HepG2 (cell line): ENCODE data around the gene SWSAP1. TPM values are rescaled to one million over a fixed set of nuclear protein-coding genes. Genes with fewer than 3 reads are reported as not detected.

Experiments used
- ATAC-seq: fragments of 200-7000 bp; cut with Tn5 transposase; 3 replicates; pipeline ENCODE4 v1.9.1; 2020; ENCODE audit warnings: mild to moderate bottlenecking, moderate library complexity
- BruUV-seq: library from RNA; stranded (reverse); fragments of 400-500 nt; replicated peaks from 2 replicates; lab custom pipeline; 2021; lab: Mats Ljungman, UMichigan
- CTCF ChIA-PET: fragments of 300-600 bp; formaldehyde crosslinking; extraction: SDS; loops from one replicate; lab custom pipeline; 2021; ENCODE audit warnings: low total read pairs, inconsistent platforms, low intra/inter-chr PET ratio; lab: Yijun Ruan, JAX
- POLR2A ChIA-PET: fragments of 350-600 bp; sonication (Branson Sonifier 250); formaldehyde crosslinking; loops from one replicate; lab custom pipeline; 2020; ENCODE audit warnings: antibody characterized with exemption, inconsistent platforms; lab: Yijun Ruan, JAX
- DNase-seq: peaks from one replicate; pipeline ENCODE4 v3.0.0-alpha.2; 2015; ENCODE audit warnings: low spot score
- FAIRE-seq: peaks from 3 replicates; lab custom pipeline; 2011; peaks lifted over from hg19 to GRCh38; lab: Jason Lieb, UNC
- H2AFZ ChIP-seq: one replicate; pipeline ENCODE4 v1.6.1; 2011; ENCODE audit warnings: low read length, inconsistent platforms
- H3K27ac ChIP-seq: fragments of 300-600 bp; 3 replicates; pipeline ENCODE4 v1.8.0; 2011; ENCODE audit warnings: mixed run types, mild to moderate bottlenecking, mixed read lengths, low read length, inconsistent platforms; ENCODE audit not compliant: insufficient read depth; ENCODE audit errors: extremely low read length
- H3K27me3 ChIP-seq, 2 experiments: fragments of 200-600 bp in 1 of 2; 2 replicates in 1 of 2; 3 replicates in 1 of 2; pipeline versions ENCODE4 v1.6.0 to v1.8.0; 2011; ENCODE audit warnings: low read length in 2 of 2, mild to moderate bottlenecking in 2 of 2, moderate library complexity in 2 of 2, inconsistent platforms in 1 of 2; ENCODE audit not compliant: insufficient read depth in 2 of 2, control insufficient read depth in 1 of 2
- H3K36me3 ChIP-seq, 2 experiments: fragments of 200-600 bp in 1 of 2; replicated peaks in 1 of 2; 2 replicates in 1 of 2; 3 replicates in 1 of 2; pipeline versions ENCODE4 v1.5.1 to v1.8.0; 2011; ENCODE audit warnings: low read length in 2 of 2, inconsistent platforms in 1 of 2; ENCODE audit not compliant: insufficient read depth in 2 of 2, control insufficient read depth in 1 of 2
- H3K4me1 ChIP-seq: 2 replicates; pipeline ENCODE4 v1.5.1; 2012; ENCODE audit warnings: low read length, inconsistent platforms; ENCODE audit not compliant: insufficient read depth
- H3K4me2 ChIP-seq: 2 replicates; pipeline ENCODE4 v1.6.0; 2011; ENCODE audit warnings: low read depth, low read length, inconsistent platforms
- H3K4me3 ChIP-seq, 3 experiments: fragments of 200-600 bp in 1 of 3; sonication (generic), shearing (Covaris generic) in 1 of 3; replicated peaks in 1 of 3; 2 replicates each; pipeline ENCODE4 v1.5.1; 2011 to 2016; ENCODE audit warnings: low read length in 3 of 3, inconsistent platforms in 2 of 3, low read depth in 2 of 3, mild to moderate bottlenecking in 2 of 3, control low read depth in 1 of 3, mixed read lengths in 1 of 3; ENCODE audit not compliant: insufficient read depth in 1 of 3
- H3K79me2 ChIP-seq: one replicate; pipeline ENCODE4 v1.6.1; 2011; ENCODE audit warnings: low read length, inconsistent platforms; ENCODE audit not compliant: insufficient read depth
- H3K9ac ChIP-seq: 2 replicates; pipeline ENCODE4 v1.6.0; 2011; ENCODE audit warnings: mild to moderate bottlenecking, low read depth, low read length, inconsistent platforms; ENCODE audit not compliant: insufficient read depth
- H3K9me3 ChIP-seq: 2 replicates; pipeline ENCODE4 v1.5.1; 2012; ENCODE audit warnings: mild to moderate bottlenecking, low read length
- H4K20me1 ChIP-seq: 2 replicates; pipeline ENCODE4 v1.6.0; 2011; ENCODE audit warnings: inconsistent platforms, mild to moderate bottlenecking, low read length, moderate library complexity; ENCODE audit not compliant: insufficient read depth
- BCL3 ChIP-seq: sonication (generic); formaldehyde crosslinking; IDR thresholded peaks from 2 replicates; pipeline ENCODE4 v1.5.1; 2020; ENCODE audit warnings: mild to moderate bottlenecking, missing genetic modification reagents, moderate library complexity
- EED ChIP-seq: sonication (generic); formaldehyde crosslinking; IDR thresholded peaks from 2 replicates; pipeline ENCODE4 v1.5.0; 2020; ENCODE audit warnings: mild to moderate bottlenecking, missing genetic modification reagents
- FOSL2 ChIP-seq: sonication (generic); formaldehyde crosslinking; IDR thresholded peaks from 2 replicates; pipeline ENCODE4 v1.4.0; 2020; ENCODE audit warnings: missing genetic modification reagents
- FOXP1 ChIP-seq, 2 experiments: fragments of 450-650 bp in 1 of 2; IDR thresholded peaks; 2 replicates each; pipeline ENCODE4 v1.6.1; 2017 to 2018; ENCODE audit warnings: antibody characterized with exemption in 1 of 2
- MAFF ChIP-seq: IDR thresholded peaks from 2 replicates; pipeline ENCODE4 v1.6.1; 2011; ENCODE audit warnings: low read depth, low read length, improper control_type of control experiment
- NR0B2 ChIP-seq: sonication (generic); formaldehyde crosslinking; IDR thresholded peaks from 2 replicates; pipeline ENCODE4 v1.4.0; 2020; ENCODE audit warnings: mild to moderate bottlenecking, missing genetic modification reagents
- PCBP2 ChIP-seq: fragments of 200-400 bp; formaldehyde crosslinking; optimal IDR thresholded peaks from 2 replicates; pipeline ENCODE3; 2018; ENCODE audit warnings: low read length, low read depth; ENCODE audit not compliant: poor library complexity, severe bottlenecking
- PHB2 ChIP-seq: fragments of 450-650 bp; IDR thresholded peaks from 2 replicates; pipeline ENCODE4 v1.6.1; 2018; ENCODE audit not compliant: partially characterized antibody
- PLRG1 ChIP-seq: fragments of 450-650 bp; conservative IDR thresholded peaks from 2 replicates; pipeline ENCODE4 v1.6.1; 2016
- SPEN ChIP-seq: sonication (generic); formaldehyde crosslinking; IDR thresholded peaks from 2 replicates; pipeline ENCODE4 v1.5.1; 2020; ENCODE audit warnings: low read depth, mild to moderate bottlenecking, missing genetic modification reagents
- SRY ChIP-seq: sonication (generic); formaldehyde crosslinking; IDR thresholded peaks from 2 replicates; pipeline ENCODE4 v1.8.0; 2022; ENCODE audit warnings: mild to moderate bottlenecking, missing genetic modification reagents
- SYNCRIP ChIP-seq: fragments of 200-400 bp; formaldehyde crosslinking; IDR thresholded peaks from 2 replicates; pipeline ENCODE4 v1.6.1; 2018; ENCODE audit warnings: mild to moderate bottlenecking, low read depth, low read length; ENCODE audit not compliant: insufficient read depth
- TEAD2 ChIP-seq: sonication (generic); formaldehyde crosslinking; IDR thresholded peaks from 2 replicates; pipeline ENCODE4 v1.9.0; 2021; ENCODE audit warnings: missing genetic modification reagents
- THAP11 ChIP-seq: IDR thresholded peaks from 2 replicates; pipeline ENCODE4 v1.6.1; 2016; ENCODE audit warnings: missing biosample characterization, missing genetic modification reagents
- YY1 ChIP-seq: IDR thresholded peaks from 2 replicates; pipeline ENCODE4 v1.6.1; 2011; ENCODE audit warnings: low read length, low read depth, moderate library complexity, mild to moderate bottlenecking; ENCODE audit not compliant: insufficient read depth, insufficient replicate concordance
- ZFP91 ChIP-seq: sonication (generic); formaldehyde crosslinking; IDR thresholded peaks from 2 replicates; pipeline ENCODE4 v1.9.0; 2022; ENCODE audit warnings: missing genetic modification reagents, mild to moderate bottlenecking, borderline replicate concordance
- ZNF234 ChIP-seq: sonication (generic); formaldehyde crosslinking; conservative IDR thresholded peaks from 2 replicates; pipeline ENCODE4 v1.5.1; 2020; ENCODE audit warnings: mild to moderate bottlenecking, missing genetic modification reagents
- ZNF326 ChIP-seq: sonication (generic); formaldehyde crosslinking; IDR thresholded peaks from 2 replicates; pipeline ENCODE4 v1.4.0; 2020; ENCODE audit warnings: missing genetic modification reagents, borderline replicate concordance
- ZSCAN22 ChIP-seq: sonication (generic); formaldehyde crosslinking; IDR thresholded peaks from 2 replicates; pipeline ENCODE4 v1.4.0; 2020; ENCODE audit warnings: mild to moderate bottlenecking, missing genetic modification reagents
- ZUFSP ChIP-seq: sonication (generic); formaldehyde crosslinking; IDR thresholded peaks from 2 replicates; pipeline ENCODE4 v1.9.0; 2021; ENCODE audit warnings: missing genetic modification reagents, mild to moderate bottlenecking, borderline replicate concordance
- WGBS: methylation state at CpG from one replicate; pipeline ENCODE4 v1.1.6; 2017; ENCODE audit warnings: low lambda C conversion rate; 5-methylcytosine and 5-hydroxymethylcytosine counted together
- in situ Hi-C: cut with HindIII; loops from 2 replicates; pipeline ENCODE4 v1.10.0; 2017; ENCODE audit warnings: low pct_unique_long_range_greater_than_20kb; ENCODE audit not compliant: extremely low pct_ligation_motif_present
- intact Hi-C: fragments of 100-400 bp; cut with micrococcal nuclease; formaldehyde crosslinking; loops from one replicate; pipeline ENCODE4 v1.10.0; 2022; ENCODE audit not compliant: unreplicated experiment
- polyA plus RNA-seq, 8 experiments: library from polyadenylated mRNA; depleted of rRNA in 3 of 8; stranded (reverse) in 7 of 8; unstranded in 1 of 8; fragments of >200 nt; fragmentation: Illumina TruSeq in 4 of 8; extraction: Trizol in 4 of 8; gene quantifications; 2 replicates each; pipeline versions ENCODE4 v1.2.1 to v1.2.3, GENCODE V29; 2011 to 2016; ENCODE audit warnings: low read depth in 4 of 8, missing spikeins in 1 of 8, mixed read lengths in 1 of 8; ENCODE audit not compliant: insufficient read depth in 1 of 8
- total RNA-seq, 5 experiments: library from RNA; depleted of rRNA; stranded (reverse); fragments of >200 nt; fragmentation: Illumina TruSeq; extraction: Trizol; gene quantifications; 2 replicates each; pipeline ENCODE4 v1.2.3, GENCODE V29; 2016; ENCODE audit warnings: low read depth in 1 of 5

Gene SWSAP1
- total and polyA plus RNA-seq, 2 of the 13 experiments (the other 11 are each of a cell fraction or from before 2014, with no cell fraction given) = 2.7 to 3.3 TPM

- H3K9ac ChIP-seq = peak overlapping the region; percentile 61; the same call in 1 of the 2 replicates
- in situ Hi-C loops = no loop called here
- POLR2A ChIA-PET = interaction anchor here (2.7 kb wide), 1 partner anchor 36 kb away, joined by 17 read pairs; the partner anchor contains the start of gene SWSAP1
- TF ChIP-seq ZSCAN22 (CRISPR knock-in tag) (no peak), FOXP1 (IDR thresholded peaks at IDR 0.05) (no peak), FOXP1 (CRISPR knock-in tag; IDR thresholded peaks at IDR 0.05) (no peak), ZFP91 (CRISPR knock-in tag) (peak; percentile 7; the same call in 1 of the 2 replicates), PCBP2 (no peak), ZNF326 (CRISPR knock-in tag) (no peak), ZNF234 (CRISPR knock-in tag) (no peak), SPEN (CRISPR knock-in tag) (no peak), EED (CRISPR knock-in tag) (no peak), FOSL2 (CRISPR knock-in tag) (0 out of 2 replicates have a peak, but pooled peaks have one; percentile 7), SRY (CRISPR knock-in tag) (no peak), PLRG1 (no peak), SYNCRIP (no peak), YY1 (peak; percentile 3), THAP11 (CRISPR knock-in tag) (no peak), NR0B2 (CRISPR knock-in tag) (no peak), BCL3 (CRISPR knock-in tag) (no peak), ZUFSP (CRISPR knock-in tag) (no peak), MAFF (no peak), TEAD2 (CRISPR knock-in tag) (no peak), PHB2 (no peak)
These were observed 35.8 kb upstream of the SWSAP1 start for GRCh38 chr19:11338569-11339253.

More at GRCh38 chr19:11338569-11339253, 35.8 kb upstream of the SWSAP1 start:
- FAIRE-seq (no peak), DNase-seq (no peak), ATAC-seq (peak; percentile 13)
- H3K79me2 ChIP-seq = no peaks in the 10 kb centered on the region
- intact Hi-C loops = no loop called here
- TSS peak; percentile 53 for BruUV-seq
- CTCF ChIA-PET = no interaction called here
- H3K36me3 ChIP-seq = peaks cover 0 to 2% of the 10 kb centered on the region in 2 experiments; a peak in 1 of 5 replicates
- H3K4me1 ChIP-seq = peaks cover 27% of the 10 kb centered on the region
- H3K4me3 ChIP-seq = peak overlapping the region; percentile 67 to 81 (median 81)
- H3K9me3 ChIP-seq = no peaks in the 10 kb centered on the region
- H2AFZ ChIP-seq = no peak overlapping the region
- H3K27me3 ChIP-seq = no peaks in the 10 kb centered on the region
- WGBS = 13% methylated on average over 20 of the region's 21 CpGs
- no peaks in the 10 kb centered on the region for H4K20me1 ChIP-seq
- H3K4me2 ChIP-seq = peak overlapping the region; percentile 97
- no peak overlapping the region for H3K27ac ChIP-seq
